Measurements from ENCODE around the gene XIRP2.
"Not testable (repeated sequence)": the region's sequence is repeated elsewhere in the genome, so short reads cannot be mapped to it uniquely, and the experiment has no call there.

XIRP2 gene

DNA sequence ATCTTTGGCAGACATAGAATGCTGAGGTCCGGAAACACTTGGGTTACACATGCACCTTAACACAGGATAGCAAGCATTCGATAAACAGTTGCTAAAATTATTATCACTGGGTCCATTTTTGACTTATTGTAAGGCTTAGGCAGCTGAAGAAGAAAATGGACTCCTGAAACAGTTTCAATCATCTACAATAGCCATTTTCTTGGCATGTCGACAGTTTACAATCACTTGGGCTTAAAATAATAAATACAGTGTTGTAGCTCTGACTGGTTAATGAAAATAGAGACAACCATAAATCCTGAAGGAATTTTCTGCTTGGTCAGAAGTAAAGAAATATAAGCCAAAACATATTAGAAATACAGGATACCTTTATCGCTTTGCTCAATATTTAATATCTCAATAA lies 169.2 kb downstream of the XIRP2 start:
- no peak for DNase-seq

DNA sequence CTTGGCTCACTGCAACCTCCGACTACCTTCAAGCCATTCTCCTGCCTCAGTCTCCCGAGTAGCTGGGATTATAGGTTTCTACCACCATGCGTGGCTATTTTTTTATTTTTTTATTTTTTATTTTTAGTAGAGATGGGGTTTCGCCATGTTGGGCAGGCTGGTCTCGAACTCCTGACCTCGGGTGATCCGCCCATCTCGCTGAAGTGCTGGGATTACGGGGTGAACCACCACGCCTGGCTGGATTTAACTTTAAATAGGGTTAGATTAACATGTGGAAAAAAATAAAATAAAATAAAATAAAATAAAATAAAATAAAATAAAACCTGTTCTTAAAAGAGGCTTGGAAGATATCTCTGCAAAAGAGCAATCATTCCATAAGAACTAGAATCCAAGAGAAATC lies 170.9 kb downstream of the XIRP2 start:
- no peak for DNase-seq

DNA sequence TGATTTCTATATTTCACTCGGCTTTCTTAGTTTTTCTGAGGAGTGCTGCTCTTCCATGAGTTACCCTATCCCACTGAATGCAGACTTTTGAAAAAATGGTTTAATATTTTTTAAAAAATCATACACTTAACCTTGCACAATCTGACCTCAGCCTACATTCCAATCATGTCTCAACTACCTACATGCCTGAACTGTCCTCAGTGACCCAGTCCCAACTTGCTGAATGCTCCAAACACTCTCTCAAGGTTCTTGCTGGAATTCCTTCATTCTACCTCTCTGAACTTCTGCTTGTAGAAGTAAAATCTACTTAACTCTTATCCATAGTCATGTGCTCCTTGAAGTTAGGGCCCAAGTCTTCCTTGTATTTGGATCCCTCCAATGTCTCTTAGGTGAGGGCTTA lies 181.6 kb downstream of the XIRP2 start:
- no peak for DNase-seq

- not testable (repeated sequence) for DNase-seq
Observed at GRCh38 chr2:167075708-167076107, 187.4 kb downstream of the XIRP2 start.

GRCh38 chr2:167098931-167099330 lies 210.7 kb downstream of the XIRP2 start:
- not testable (repeated sequence) for DNase-seq

DNA sequence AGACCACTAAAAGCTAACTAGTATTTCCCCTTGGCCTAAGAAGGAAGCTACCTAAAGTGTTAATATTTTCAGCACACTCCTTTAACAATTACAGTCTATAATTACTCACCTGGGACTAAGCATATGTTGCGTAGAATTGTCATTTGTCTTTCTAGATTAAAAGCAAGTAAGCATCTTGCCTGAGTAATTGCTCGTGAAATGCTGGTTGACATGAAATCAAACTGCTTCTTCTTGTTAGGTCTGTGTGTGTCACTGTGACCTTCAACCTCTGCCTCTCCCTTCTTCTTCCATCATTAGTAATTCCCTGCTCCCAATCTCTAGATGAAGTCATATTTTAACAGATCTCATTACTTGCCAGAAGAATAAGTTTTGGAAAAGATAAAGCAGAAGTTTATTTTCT lies 212.2 kb downstream of the XIRP2 start:
- DNase-seq = no peak

GRCh38 chr2:167103028-167103756 lies 214.9 kb downstream of the XIRP2 start:
- no peak for DNase-seq

- no peak for DNase-seq
Observed at GRCh38 chr2:167103757-167104133, 215.5 kb downstream of the XIRP2 start.

DNA sequence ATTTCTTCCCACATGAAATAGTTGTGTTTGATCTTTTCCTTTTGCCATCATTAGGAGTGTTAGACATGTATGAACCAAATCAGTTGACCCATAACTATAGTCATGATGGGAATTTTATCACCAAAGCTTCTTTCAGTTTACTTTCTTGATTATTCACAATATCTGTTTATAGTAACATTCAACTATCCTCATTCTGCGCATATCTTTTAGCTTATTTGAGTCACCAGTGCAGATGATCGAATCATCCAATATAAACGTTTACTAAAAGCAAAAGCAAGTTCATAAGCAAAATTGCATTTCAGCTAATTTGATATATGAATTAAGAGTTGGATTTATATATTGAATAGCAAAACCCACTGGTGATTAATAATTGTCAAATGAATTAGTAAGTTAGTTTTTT lies 216.4 kb downstream of the XIRP2 start:
- no peak for DNase-seq

DNA sequence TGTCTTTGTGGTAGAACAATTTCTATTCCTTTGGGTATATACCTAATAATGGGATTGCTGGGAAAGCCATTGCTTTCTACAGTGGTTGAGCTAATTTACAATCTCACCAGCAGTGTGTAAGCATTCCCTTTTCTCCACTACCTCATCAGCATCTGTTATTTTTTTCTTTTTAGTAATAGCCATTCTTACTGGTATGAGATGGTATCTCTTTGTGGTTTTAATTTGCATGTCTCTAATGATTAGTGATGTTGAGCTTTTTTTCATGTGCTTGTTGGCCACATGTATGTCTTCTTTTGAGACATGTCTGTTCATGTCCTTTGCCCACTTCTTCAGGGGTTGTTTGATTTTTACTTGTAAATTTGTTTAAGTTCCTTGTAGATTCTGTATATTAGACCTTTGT lies 221.4 kb downstream of the XIRP2 start:
- DNase-seq = not testable (repeated sequence)

DNA sequence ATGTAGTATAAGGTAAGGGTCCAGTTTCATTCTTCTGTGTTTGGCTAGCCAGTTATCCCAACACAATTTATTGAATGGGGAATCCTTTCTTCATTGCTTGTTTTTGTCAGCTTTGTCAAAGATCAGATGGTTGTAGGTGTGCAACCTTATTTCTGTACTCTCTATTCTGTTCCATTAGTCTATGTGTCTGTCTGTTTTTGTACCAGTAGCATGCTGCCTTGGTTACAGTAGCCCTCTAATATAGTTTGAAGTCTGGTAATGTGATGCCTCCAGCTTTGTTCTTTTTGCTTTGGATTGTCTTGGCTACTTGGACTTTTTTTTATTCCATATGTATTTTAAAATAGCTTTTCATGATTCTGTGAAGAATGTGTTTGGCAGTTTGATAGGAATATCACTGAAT lies 222.1 kb downstream of the XIRP2 start:
- DNase-seq = no peak

DNA sequence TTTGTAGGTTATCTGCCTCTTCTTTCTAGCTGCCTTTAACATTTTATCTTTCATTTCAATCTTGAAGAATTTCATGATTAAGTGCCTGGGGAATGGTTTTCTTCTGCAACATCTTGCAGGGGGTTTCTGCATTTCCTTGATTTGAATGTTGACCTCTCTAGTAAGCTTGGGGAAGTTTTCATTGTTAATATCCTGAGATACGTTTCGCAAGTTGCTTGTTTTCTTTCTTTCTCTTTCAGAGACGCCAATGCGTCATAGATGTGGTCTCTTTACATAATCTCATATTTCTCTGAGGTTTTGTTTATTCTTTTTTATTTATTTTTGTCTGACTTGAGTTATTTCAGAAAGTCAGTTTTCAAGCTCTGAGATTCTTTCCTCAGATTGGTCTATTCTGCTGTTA lies 225.7 kb downstream of the XIRP2 start:
- DNase-seq = no peak

GRCh38 chr2:167115541-167115940 lies 227.3 kb downstream of the XIRP2 start:
- DNase-seq = no peak

DNA sequence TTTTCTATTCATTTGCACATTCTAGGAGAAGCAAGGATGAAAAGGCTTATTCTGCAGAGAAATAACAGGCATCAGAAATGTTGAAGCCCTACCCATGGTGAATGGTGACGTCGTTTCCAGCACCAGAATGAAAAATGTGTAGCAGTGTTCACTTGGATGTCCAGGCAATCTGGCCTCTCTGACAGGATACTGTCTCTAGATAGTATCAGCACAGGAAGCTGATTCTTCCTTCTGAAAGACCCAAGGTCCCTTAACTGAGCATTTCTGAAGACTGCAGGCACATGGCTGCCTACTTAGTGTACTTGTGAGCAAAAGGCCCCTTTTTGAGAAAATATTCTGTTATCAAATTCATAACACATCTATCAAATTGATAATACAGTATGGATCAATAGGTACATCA lies 234.1 kb downstream of the XIRP2 start:
- no peak for DNase-seq

DNA sequence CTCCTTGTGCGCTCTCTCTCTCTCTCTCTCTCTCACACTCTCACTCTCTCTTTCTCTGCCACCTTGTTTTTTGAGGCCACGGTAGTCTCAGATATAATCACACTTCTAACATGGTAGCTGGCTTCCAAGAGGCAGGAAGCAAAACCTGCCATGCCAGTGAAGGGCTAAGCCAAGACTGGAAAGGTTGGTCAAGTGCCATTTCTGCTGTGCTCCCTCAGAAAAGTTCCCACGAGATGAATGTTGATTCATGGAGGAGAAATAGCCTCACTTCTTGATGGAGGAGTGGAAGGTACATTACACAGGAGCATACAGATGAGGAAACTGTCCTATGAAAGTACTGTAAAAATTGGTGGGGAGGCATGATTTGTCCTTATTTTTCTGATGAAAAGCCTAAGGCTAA lies 237.9 kb downstream of the XIRP2 start:
- DNase-seq = no peak

- no peak for DNase-seq
Observed at GRCh38 chr2:167127135-167127534, 238.9 kb downstream of the XIRP2 start.

- DNase-seq = no peak
Observed at GRCh38 chr2:167128130-167128529, 239.8 kb downstream of the XIRP2 start.

- no peak for DNase-seq
Observed at GRCh38 chr2:167132066-167132465, 243.8 kb downstream of the XIRP2 start.

- no peak for DNase-seq
Observed at GRCh38 chr2:167132906-167133555, 244.8 kb downstream of the XIRP2 start.

DNA sequence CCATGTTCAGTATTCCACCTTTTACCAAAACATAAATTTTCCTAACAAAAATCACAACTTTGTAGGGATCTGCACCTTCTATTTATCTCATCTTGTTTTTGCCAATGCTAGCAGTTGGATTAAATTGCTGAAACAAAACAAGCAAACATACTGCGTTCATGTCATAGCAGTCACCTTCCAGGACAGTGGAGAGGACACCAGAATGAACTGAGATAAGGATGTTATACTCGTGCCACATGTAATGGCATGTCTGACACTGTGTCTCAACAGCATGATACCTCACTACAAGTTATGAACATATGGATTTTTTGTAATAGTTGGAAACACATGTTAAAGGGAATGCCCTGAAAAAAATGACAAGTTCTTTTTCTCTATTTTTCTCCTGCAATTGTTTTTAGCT lies 245.3 kb downstream of the XIRP2 start:
- no peak for DNase-seq

DNA sequence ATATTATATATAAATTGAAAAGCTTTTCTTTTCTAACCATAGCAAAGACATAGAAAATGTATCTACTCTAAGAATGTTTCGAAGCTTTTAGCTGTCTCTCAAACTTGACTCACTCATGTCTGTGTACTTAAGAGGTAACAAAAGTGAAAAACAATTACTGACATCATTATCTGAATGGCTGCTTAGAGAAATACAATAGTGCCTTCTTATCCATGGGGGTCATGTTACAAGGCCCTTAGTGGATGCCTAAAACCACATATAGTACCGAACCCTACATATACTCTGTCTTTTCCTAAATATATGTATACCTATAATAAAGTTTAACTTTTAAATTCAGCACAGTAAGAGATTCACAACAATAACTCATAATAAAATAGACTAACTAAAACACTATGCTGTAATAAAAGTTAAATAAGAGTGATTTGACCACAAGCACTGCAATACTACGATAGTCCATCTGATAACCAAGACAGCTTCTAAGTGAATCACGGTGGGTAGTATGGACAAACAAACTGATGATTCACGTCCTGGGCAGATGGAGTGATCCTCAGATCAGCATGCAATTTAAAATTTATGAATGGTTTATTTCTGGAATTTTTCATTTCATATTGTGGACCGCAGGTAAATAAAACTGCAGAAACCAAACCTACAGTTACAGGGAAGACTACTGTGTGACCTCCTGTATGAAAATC lies 246.2 kb downstream of the XIRP2 start:
- no peak for DNase-seq

GRCh38 chr2:167135706-167136105 lies 247.4 kb downstream of the XIRP2 start:
- DNase-seq = no peak

DNA sequence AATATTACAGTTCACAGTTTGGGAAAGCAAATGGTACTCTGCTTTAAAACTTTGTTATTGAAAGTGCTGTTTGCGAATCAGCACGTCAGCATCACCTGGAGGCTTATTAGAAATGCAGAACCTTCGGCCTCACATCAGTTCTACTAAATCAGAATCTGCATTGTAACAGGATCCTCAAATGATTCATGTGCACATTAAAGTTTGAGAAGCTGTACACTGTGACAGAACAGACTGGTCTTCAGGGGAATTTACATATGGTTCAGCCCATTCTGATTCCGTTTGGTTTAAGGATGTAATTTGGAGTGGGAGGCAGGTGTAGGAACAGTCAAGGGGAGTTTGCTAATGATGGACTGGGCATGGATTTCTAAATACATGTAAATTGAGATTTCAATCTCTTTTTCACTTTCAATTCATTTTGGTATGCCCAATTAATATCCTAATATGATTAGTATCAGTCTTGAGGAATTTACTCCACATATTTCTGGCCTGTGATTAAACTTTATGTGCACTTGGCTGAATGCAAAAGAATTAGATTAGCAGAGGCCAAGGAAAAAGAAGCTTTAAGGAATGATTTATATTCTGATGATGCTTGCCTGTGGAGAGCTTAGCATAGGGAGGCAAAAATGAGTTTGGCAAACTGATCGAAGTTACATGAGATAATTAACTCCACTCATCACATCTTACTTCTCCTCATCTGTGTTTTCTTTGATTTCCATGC lies 248.8 kb downstream of the XIRP2 start:
- no peak for DNase-seq

DNA sequence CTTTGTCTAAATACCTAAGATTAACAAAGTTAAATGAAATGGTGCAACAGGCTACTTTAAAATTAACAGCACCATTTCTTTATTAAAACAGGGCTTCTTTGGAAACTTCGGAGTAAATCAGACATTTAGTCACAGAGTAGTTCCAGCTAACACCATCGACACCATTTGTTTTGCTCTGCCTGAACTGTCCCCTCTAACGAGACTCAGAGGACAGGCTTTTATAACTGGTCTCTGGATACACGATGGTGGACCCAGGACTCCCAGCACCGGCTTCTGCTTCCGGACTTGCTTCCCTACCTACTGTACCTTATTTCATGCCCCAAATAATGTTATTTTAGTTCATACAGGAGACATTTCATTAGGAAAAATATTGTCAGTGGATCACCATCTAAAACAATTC lies 252.1 kb downstream of the XIRP2 start:
- DNase-seq = no peak

Measured in NCI-H1092 (cell line).